ENCODE data around the gene CDHR4. TPM values are rescaled to one million over a fixed set of nuclear protein-coding genes. Genes with fewer than 3 reads are reported as not detected.
A peak's percentile ranks its signal among the peaks of the same experiment; 100 is the strongest.

The CDHR4 gene
- total and polyA plus RNA-seq, 2 of the 8 experiments (the other 6 are each of a cell fraction or from before 2014, with no cell fraction given): 0.50 to 0.60 TPM

DNA sequence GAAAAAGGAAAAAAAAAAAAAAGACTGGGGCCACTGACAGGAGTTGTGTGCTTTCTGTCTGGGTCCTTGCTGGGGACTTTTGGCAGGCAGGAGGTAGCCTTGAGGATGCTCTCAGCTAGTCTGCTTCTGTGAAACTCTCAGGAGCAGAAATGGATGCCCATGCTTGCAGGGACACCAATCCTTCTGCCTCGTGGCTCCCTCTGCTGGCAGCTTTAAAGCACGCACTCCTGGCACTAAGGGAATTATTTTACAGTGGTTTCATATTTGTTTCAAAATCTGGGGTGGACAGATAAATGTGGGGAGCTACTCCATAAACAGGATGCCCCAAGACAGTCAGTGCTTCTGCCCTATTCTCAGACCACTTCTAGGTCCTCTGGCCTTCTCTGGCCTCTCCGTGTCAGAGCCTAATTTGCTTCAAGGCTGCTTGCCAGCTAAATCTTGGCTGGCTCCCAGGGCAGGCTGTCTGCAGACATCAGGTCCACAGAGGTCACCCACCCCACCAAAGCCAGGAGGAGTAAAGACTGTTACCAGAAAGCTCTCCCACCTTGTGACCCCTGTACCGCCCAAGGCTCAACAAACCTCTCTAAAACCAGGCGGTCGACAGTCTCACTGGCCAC is 39.6 kb upstream of the CDHR4 start (continued):
- TF ChIP-seq SIN3A (conservative IDR thresholded peaks at IDR 0.05 in 1 of 2, IDR thresholded peaks at IDR 0.05 in 1 of 2; ENCODE audit: low read depth in 1 of 2, low read length in 2 of 2): no peak
- TF ChIP-seq YY1 (IDR thresholded peaks at IDR 0.05; ENCODE audit: low read depth, low read length): peak; percentile 85
- no peak for TF ChIP-seq GTF2F1 (IDR thresholded peaks at IDR 0.05; ENCODE audit: borderline replicate concordance, low read depth, low read length)
- no peak for TF ChIP-seq EP300 (IDR thresholded peaks at IDR 0.05; ENCODE audit: borderline replicate concordance in 1 of 2, low read depth in 2 of 2, low read length in 2 of 2)
- TF ChIP-seq, protein P1, sequence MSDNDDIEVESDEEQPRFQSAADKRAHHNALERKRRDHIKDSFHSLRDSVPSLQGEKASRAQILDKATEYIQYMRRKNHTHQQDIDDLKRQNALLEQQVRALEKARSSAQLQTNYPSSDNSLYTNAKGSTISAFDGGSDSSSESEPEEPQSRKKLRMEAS (IDR thresholded peaks at IDR 0.05): peak; percentile 44
- no peak for TF ChIP-seq BRCA1 (IDR thresholded peaks at IDR 0.05; ENCODE audit: low read depth, low read length)
- no peak for TF ChIP-seq SIRT6 (IDR thresholded peaks at IDR 0.05; ENCODE audit: low read length)
- TF ChIP-seq ASH2L (IDR thresholded peaks at IDR 0.05; ENCODE audit: low read length): no peak
